Gastroesophageal sphincter (tissue), 3 donors: ENCODE results near the gene KCNN3.

Source experiments
- POLR2A ChIP-seq, 2 donors: fragments of 450-650 bp; IDR thresholded peaks; one replicate each; pipeline ENCODE4 v1.6.1; 2017; ENCODE audit warnings: antibody characterized with exemption in 2 of 2, mild to moderate bottlenecking in 2 of 2, moderate library complexity in 1 of 2
- TF ChIP-seq, protein P1 (sequence below), 4 experiments: fragments of 200-600 bp in 2 of 4; fragments of 450-650 bp in 2 of 4; sonication (generic) in 1 of 4; IDR thresholded peaks; one replicate each; pipeline ENCODE4 v1.5.1; 2017 to 2019; ENCODE audit warnings: antibody characterized with exemption in 4 of 4, mild to moderate bottlenecking in 2 of 4, moderate library complexity in 2 of 4

DNA sequence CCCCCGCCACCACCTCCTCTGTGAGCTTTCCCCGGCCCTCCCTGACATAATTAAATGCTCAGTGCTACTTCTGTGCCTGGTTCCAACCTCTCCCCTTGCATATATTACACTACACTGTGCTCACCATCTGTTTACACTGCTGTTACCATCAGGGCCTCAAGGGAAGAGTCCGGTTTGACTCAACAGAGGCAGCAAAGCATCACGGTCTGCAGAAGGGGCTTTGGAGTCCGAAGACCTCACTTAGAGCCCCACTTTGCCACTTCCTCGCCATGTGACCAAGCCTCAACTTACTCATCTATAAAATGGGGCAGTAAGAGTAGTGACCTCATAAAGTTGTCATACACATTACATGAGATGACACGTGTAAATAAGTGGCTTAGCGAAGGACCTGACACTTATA, 27.4 kb downstream of the KCNN3 start:
- TF ChIP-seq, protein P1, sequence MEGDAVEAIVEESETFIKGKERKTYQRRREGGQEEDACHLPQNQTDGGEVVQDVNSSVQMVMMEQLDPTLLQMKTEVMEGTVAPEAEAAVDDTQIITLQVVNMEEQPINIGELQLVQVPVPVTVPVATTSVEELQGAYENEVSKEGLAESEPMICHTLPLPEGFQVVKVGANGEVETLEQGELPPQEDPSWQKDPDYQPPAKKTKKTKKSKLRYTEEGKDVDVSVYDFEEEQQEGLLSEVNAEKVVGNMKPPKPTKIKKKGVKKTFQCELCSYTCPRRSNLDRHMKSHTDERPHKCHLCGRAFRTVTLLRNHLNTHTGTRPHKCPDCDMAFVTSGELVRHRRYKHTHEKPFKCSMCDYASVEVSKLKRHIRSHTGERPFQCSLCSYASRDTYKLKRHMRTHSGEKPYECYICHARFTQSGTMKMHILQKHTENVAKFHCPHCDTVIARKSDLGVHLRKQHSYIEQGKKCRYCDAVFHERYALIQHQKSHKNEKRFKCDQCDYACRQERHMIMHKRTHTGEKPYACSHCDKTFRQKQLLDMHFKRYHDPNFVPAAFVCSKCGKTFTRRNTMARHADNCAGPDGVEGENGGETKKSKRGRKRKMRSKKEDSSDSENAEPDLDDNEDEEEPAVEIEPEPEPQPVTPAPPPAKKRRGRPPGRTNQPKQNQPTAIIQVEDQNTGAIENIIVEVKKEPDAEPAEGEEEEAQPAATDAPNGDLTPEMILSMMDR (IDR thresholded peaks at IDR 0.05), result no peak
- TF ChIP-seq POLR2A (IDR thresholded peaks at IDR 0.05), result no peak
